ENCODE data around the gene POMT2.

GRCh38 chr14:77286576-77286975 is 34.1 kb downstream of the POMT2 start:
- TF ChIP-seq, protein P1, sequence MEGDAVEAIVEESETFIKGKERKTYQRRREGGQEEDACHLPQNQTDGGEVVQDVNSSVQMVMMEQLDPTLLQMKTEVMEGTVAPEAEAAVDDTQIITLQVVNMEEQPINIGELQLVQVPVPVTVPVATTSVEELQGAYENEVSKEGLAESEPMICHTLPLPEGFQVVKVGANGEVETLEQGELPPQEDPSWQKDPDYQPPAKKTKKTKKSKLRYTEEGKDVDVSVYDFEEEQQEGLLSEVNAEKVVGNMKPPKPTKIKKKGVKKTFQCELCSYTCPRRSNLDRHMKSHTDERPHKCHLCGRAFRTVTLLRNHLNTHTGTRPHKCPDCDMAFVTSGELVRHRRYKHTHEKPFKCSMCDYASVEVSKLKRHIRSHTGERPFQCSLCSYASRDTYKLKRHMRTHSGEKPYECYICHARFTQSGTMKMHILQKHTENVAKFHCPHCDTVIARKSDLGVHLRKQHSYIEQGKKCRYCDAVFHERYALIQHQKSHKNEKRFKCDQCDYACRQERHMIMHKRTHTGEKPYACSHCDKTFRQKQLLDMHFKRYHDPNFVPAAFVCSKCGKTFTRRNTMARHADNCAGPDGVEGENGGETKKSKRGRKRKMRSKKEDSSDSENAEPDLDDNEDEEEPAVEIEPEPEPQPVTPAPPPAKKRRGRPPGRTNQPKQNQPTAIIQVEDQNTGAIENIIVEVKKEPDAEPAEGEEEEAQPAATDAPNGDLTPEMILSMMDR (IDR thresholded peaks at IDR 0.05) = no peak
- TF ChIP-seq POLR2A (IDR thresholded peaks at IDR 0.05) = no peak
